ENCODE measurements around the gene CELSR3. TPM values are rescaled to one million over a fixed set of nuclear protein-coding genes. Genes with fewer than 3 reads are reported as not detected.

Gene CELSR3
- total RNA-seq, 1 experiment from 2014 or later: 1.1 TPM

DNA sequence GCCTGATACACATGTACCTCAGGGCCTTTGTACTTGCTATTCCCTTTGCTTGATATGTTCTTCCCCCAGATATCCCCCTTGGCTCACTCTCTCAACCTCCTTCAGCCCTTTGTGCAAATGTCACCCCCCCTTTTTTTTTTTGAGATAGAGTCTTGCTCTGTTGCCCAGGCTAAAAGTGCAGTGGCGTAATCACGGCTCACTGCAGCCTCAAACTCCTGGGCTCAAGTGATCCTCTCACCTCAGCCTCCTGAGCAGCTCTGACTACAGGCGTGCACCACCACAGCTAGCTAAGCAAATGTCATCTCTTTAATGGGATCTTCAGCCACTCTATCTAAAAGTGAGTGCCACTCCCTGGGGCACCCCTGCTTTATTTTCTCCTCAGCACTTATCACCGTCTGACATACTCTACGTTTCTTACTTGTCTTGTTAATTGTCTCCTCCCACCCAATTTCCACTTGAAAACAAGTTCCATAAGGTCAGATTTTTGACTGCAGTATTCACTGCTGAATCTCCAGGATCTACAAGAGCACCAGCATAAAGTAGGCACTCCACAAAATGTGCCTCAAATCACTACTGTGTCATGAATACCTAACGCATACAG, 39.7 kb upstream of the CELSR3 start:
- TF ChIP-seq, protein P1, sequence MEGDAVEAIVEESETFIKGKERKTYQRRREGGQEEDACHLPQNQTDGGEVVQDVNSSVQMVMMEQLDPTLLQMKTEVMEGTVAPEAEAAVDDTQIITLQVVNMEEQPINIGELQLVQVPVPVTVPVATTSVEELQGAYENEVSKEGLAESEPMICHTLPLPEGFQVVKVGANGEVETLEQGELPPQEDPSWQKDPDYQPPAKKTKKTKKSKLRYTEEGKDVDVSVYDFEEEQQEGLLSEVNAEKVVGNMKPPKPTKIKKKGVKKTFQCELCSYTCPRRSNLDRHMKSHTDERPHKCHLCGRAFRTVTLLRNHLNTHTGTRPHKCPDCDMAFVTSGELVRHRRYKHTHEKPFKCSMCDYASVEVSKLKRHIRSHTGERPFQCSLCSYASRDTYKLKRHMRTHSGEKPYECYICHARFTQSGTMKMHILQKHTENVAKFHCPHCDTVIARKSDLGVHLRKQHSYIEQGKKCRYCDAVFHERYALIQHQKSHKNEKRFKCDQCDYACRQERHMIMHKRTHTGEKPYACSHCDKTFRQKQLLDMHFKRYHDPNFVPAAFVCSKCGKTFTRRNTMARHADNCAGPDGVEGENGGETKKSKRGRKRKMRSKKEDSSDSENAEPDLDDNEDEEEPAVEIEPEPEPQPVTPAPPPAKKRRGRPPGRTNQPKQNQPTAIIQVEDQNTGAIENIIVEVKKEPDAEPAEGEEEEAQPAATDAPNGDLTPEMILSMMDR (conservative IDR thresholded peaks at IDR 0.05; ENCODE audit: low read depth, low read length): no peak
- TF ChIP-seq EZH2phosphoT487 (IDR thresholded peaks at IDR 0.05; ENCODE audit: borderline replicate concordance, low read length) (no peak), EZH2 (IDR thresholded peaks at IDR 0.05; ENCODE audit: low read length, unreplicated experiment) (no peak)
- no peaks in the 10 kb centered on the region for H3K27me3 ChIP-seq (ENCODE audit: low read length)

DNA sequence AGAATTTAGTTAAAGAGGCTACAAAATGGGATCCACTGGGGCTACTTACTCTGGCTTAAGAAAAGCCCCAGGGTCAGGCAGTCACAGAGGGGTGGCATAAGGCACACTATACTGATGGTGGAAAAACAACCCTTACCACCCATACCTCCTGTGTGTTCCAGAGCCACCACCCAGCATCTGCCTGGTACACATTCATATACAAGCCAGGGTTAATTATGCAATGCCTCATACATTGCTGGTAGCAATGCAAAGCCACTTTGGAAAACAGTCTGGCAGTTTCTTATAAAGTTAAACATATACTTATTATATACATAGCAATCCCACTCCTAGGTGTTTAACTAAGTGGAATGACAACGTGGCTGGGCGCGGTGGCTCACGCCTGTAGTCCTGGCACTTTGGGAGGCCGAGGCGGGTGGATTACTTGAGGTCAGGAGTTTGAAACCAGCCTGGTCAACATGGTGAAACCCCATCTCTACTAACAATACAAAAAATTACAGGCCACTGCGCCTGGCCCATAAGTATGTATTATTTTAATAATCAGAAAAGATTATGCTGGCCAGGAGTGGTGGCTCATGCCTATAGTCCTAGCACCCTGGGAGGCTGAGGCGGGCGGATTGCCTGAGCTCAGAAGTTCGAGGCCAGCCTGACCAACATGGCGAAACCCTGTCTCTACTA, 38.2 kb upstream of the CELSR3 start:
- BruUV-seq (replicated peaks): no TSS peak
- intact Hi-C loops (cut with micrococcal nuclease): no loop called here
- POLR2A ChIA-PET (ENCODE audit: unreplicated experiment): no interaction called here
- peaks cover 11% of the 10 kb centered on the region; the same call in 1 of the 2 replicates for H3K4me1 ChIP-seq (ENCODE audit: insufficient read depth, low read length)
- H3K36me3 ChIP-seq (ENCODE audit: low read depth, low read length): peaks cover 47% of the 10 kb centered on the region
- TF ChIP-seq EZH2phosphoT487 (IDR thresholded peaks at IDR 0.05; ENCODE audit: borderline replicate concordance, low read length) (no peak), EZH2 (IDR thresholded peaks at IDR 0.05; ENCODE audit: low read length, unreplicated experiment) (no peak)
- TF ChIP-seq, protein P1 (conservative IDR thresholded peaks at IDR 0.05; ENCODE audit: low read depth, low read length): no peak
- no peak overlapping the region for H2AFZ ChIP-seq (ENCODE audit: low read length)
- no peak overlapping the region for H3K9ac ChIP-seq (ENCODE audit: low read length)
- no peaks in the 10 kb centered on the region for H3K9me2 ChIP-seq (replicated peaks; ENCODE audit: low read length)
- peaks cover 96% of the 10 kb centered on the region for H3K79me2 ChIP-seq (ENCODE audit: low read length)
- H3K4me2 ChIP-seq (ENCODE audit: low read length): no peak overlapping the region
- H3F3A ChIP-seq (ENCODE audit: low read length, unreplicated experiment): no peaks in the 10 kb centered on the region
- H3K9me3 ChIP-seq (ENCODE audit: low read length): no peaks in the 10 kb centered on the region
- CTCF ChIA-PET: no interaction called here
- DNase-seq: no peak
- H3K4me3 ChIP-seq (ENCODE audit: low read length): no peak overlapping the region
- no peaks in the 10 kb centered on the region for H3K27me3 ChIP-seq (ENCODE audit: low read length)
- H4K20me1 ChIP-seq (ENCODE audit: low read length): peaks cover 58% of the 10 kb centered on the region
- ATAC-seq: no peak; the same call in none of the 2 replicates
- H3K27ac ChIP-seq (ENCODE audit: low read length): no peak overlapping the region

More for the DNA sequence above, 39.7 kb upstream of the CELSR3 start:
- H3K4me1 ChIP-seq (ENCODE audit: insufficient read depth, low read length): peaks cover 4% of the 10 kb centered on the region; the same call in 1 of the 2 replicates
- ChIA-PET POLR2A (ENCODE audit: unreplicated experiment) (no interaction called here), CTCF (no interaction called here)
- no peak for ATAC-seq
- no peaks in the 10 kb centered on the region for H3K9me3 ChIP-seq (ENCODE audit: low read length)
- DNase-seq: no peak
- H3K4me3 ChIP-seq (ENCODE audit: low read length): no peak overlapping the region
- no TSS peak for BruUV-seq (replicated peaks)
- H3K4me2 ChIP-seq (ENCODE audit: low read length): no peak overlapping the region
- H3K9me2 ChIP-seq (replicated peaks; ENCODE audit: low read length): no peaks in the 10 kb centered on the region
- intact Hi-C loops (cut with micrococcal nuclease): no loop called here
- H3K27ac ChIP-seq (ENCODE audit: low read length): no peak overlapping the region
- peaks cover 50% of the 10 kb centered on the region for H3K36me3 ChIP-seq (ENCODE audit: low read depth, low read length)
- no peak overlapping the region for H3K9ac ChIP-seq (ENCODE audit: low read length)
- H4K20me1 ChIP-seq (ENCODE audit: low read length): peaks cover 62% of the 10 kb centered on the region
- peaks cover 98% of the 10 kb centered on the region for H3K79me2 ChIP-seq (ENCODE audit: low read length)
- H2AFZ ChIP-seq (ENCODE audit: low read length): no peak overlapping the region
- no peaks in the 10 kb centered on the region for H3F3A ChIP-seq (ENCODE audit: low read length, unreplicated experiment)

DNA sequence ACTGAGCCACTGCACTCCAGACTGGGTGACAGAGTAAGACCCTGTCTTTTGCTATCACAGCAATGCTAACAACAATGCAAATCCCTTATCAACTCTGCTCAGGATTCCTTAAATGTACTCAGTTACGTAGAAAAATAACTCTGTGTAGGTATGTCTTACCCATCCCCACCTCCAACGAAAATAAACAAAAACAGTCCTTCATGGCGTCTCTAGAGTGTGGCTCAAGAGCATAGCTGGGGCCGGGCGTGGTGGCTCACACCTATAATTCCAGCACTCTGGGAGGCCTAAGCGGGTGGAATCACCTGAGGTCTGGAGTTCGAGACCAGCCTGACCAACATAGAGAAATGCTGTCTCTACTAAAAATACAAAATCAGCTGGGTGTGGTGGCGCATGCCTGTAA, 36.2 kb upstream of the CELSR3 start:
- ATAC-seq (no peak), DNase-seq (no peak)
- H3F3A ChIP-seq (ENCODE audit: low read length, unreplicated experiment): no peaks in the 10 kb centered on the region
- CTCF ChIA-PET: no interaction called here
- no peaks in the 10 kb centered on the region for H3K9me2 ChIP-seq (replicated peaks; ENCODE audit: low read length)
- TF ChIP-seq, protein P1 (conservative IDR thresholded peaks at IDR 0.05; ENCODE audit: low read depth, low read length): no peak
- TF ChIP-seq EZH2phosphoT487 (IDR thresholded peaks at IDR 0.05; ENCODE audit: borderline replicate concordance, low read length): no peak
- TF ChIP-seq EZH2 (IDR thresholded peaks at IDR 0.05; ENCODE audit: low read length, unreplicated experiment): no peak
- H3K27ac ChIP-seq (ENCODE audit: low read length): no peak overlapping the region
- no peak overlapping the region for H3K9ac ChIP-seq (ENCODE audit: low read length)
- H3K9me3 ChIP-seq (ENCODE audit: low read length): no peaks in the 10 kb centered on the region
- peaks cover 61% of the 10 kb centered on the region for H4K20me1 ChIP-seq (ENCODE audit: low read length)
- peaks cover 22% of the 10 kb centered on the region; the same call in 1 of the 2 replicates for H3K4me1 ChIP-seq (ENCODE audit: insufficient read depth, low read length)
- no TSS peak for BruUV-seq (replicated peaks)
- no peak overlapping the region for H3K4me2 ChIP-seq (ENCODE audit: low read length)
- no peak overlapping the region for H3K4me3 ChIP-seq (ENCODE audit: low read length)
- no peaks in the 10 kb centered on the region for H3K27me3 ChIP-seq (ENCODE audit: low read length)
- H3K79me2 ChIP-seq (ENCODE audit: low read length): peaks cover 90% of the 10 kb centered on the region
- peaks cover 53% of the 10 kb centered on the region for H3K36me3 ChIP-seq (ENCODE audit: low read depth, low read length)
- intact Hi-C loops (cut with micrococcal nuclease): loop anchor here (2.0 kb wide), 1 partner anchor 42 kb away; no protein-coding TSS in a partner anchor
- H2AFZ ChIP-seq (ENCODE audit: low read length): no peak overlapping the region
- POLR2A ChIA-PET (ENCODE audit: unreplicated experiment): no interaction called here

All from PC-3 (cell line).